IMR-90 (cell line): ENCODE measurements around the gene NOVA2. TPM values are rescaled to one million over a fixed set of nuclear protein-coding genes. Genes with fewer than 3 reads are reported as not detected.
A peak's percentile ranks its signal among the peaks of the same experiment; 100 is the strongest.

ENCODE experiments used
- ATAC-seq: fragments of 200-7000 bp; cut with Tn5 transposase; 2 replicates; pipeline ENCODE4 v1.9.1; 2020; ENCODE audit warnings: low read depth, mild to moderate bottlenecking, moderate library complexity
- BruUV-seq: library from RNA; stranded (reverse); fragments of 400-500 nt; replicated peaks from 2 replicates; lab custom pipeline; 2021; lab: Mats Ljungman, UMichigan
- CTCF ChIA-PET: fragments of 300-600 bp; formaldehyde crosslinking; extraction: SDS; loops from one replicate; lab custom pipeline; 2021; ENCODE audit warnings: antibody characterized with exemption; lab: Yijun Ruan, JAX
- POLR2A ChIA-PET: fragments of 300-600 bp; sonication (Branson Sonifier 250); formaldehyde crosslinking; loops from one replicate; lab custom pipeline; 2022; ENCODE audit warnings: antibody characterized with exemption; ENCODE audit not compliant: unreplicated experiment; lab: Charles Lee
- DNase-seq: peaks from one replicate; pipeline ENCODE4 v3.0.0; 2013
- H2AFZ ChIP-seq: replicated peaks from 2 replicates; pipeline ENCODE3; 2013; ENCODE audit warnings: low read length, mild to moderate bottlenecking; ENCODE audit not compliant: poor library complexity
- H2AK5ac ChIP-seq: 2 replicates; pipeline ENCODE4 v1.6.1; 2013; ENCODE audit warnings: low read depth, low read length, inconsistent platforms
- H2AK9ac ChIP-seq: replicated peaks from 2 replicates; pipeline ENCODE3; 2013; ENCODE audit warnings: mild to moderate bottlenecking, low read depth, low read length, moderate library complexity; ENCODE audit not compliant: poor library complexity
- H2BK120ac ChIP-seq: 2 replicates; pipeline ENCODE4 v1.6.1; 2013; ENCODE audit warnings: low read depth, low read length, inconsistent platforms
- H2BK15ac ChIP-seq: 3 replicates; pipeline ENCODE4 v1.6.1; 2013; ENCODE audit warnings: low read depth, low read length, inconsistent platforms
- H2BK20ac ChIP-seq: 2 replicates; pipeline ENCODE4 v1.6.1; 2013; ENCODE audit warnings: low read depth, mild to moderate bottlenecking, inconsistent platforms, low read length, moderate library complexity
- H2BK5ac ChIP-seq: 2 replicates; pipeline ENCODE4 v1.6.1; 2013; ENCODE audit warnings: mild to moderate bottlenecking, low read depth, low read length, inconsistent platforms; ENCODE audit not compliant: poor library complexity, severe bottlenecking
- H3K14ac ChIP-seq: replicated peaks from 2 replicates; pipeline ENCODE4 v1.6.1; 2013; ENCODE audit warnings: low read depth, low read length, inconsistent platforms
- H3K18ac ChIP-seq: 2 replicates; pipeline ENCODE4 v1.6.1; 2013; ENCODE audit warnings: low read depth, low read length, control low read depth
- H3K23ac ChIP-seq: 2 replicates; pipeline ENCODE4 v1.6.1; 2013; ENCODE audit warnings: low read depth, low read length, inconsistent platforms
- H3K27ac ChIP-seq: 2 replicates; pipeline ENCODE4 v1.5.1; 2013; ENCODE audit warnings: mild to moderate bottlenecking, control low read depth, low read length; ENCODE audit not compliant: insufficient read depth
- H3K27me3 ChIP-seq: 2 replicates; pipeline ENCODE4 v1.6.1; 2013; ENCODE audit warnings: low read length; ENCODE audit not compliant: control insufficient read depth, insufficient read depth
- H3K36me3 ChIP-seq: 2 replicates; pipeline ENCODE4 v1.6.1; 2013; ENCODE audit warnings: low read length, mixed read lengths; ENCODE audit not compliant: control insufficient read depth, insufficient read depth
- H3K4ac ChIP-seq: 2 replicates; pipeline ENCODE4 v1.6.1; 2013; ENCODE audit warnings: low read depth, low read length, inconsistent platforms
- H3K4me1 ChIP-seq: 2 replicates; pipeline ENCODE4 v1.6.1; 2013; ENCODE audit warnings: low read length, mixed read lengths; ENCODE audit not compliant: control insufficient read depth, insufficient read depth
- H3K4me2 ChIP-seq: 2 replicates; pipeline ENCODE4 v1.6.1; 2013; ENCODE audit warnings: low read depth, mild to moderate bottlenecking, control low read depth, low read length, moderate library complexity
- H3K4me3 ChIP-seq: 2 replicates; pipeline ENCODE4 v1.5.1; 2013; ENCODE audit warnings: low read depth, mild to moderate bottlenecking, control low read depth, low read length, moderate library complexity; ENCODE audit not compliant: insufficient read depth
- H3K56ac ChIP-seq: 2 replicates; pipeline ENCODE4 v1.6.1; 2013; ENCODE audit warnings: low read length, inconsistent platforms; ENCODE audit not compliant: insufficient read depth; ENCODE audit errors: extremely low read depth
- H3K79me1 ChIP-seq, 2 experiments: 2 replicates each; pipeline ENCODE4 v1.6.1; 2013; ENCODE audit warnings: low read length in 2 of 2, inconsistent platforms in 1 of 2, low read depth in 1 of 2
- H3K9ac ChIP-seq: 2 replicates; pipeline ENCODE4 v1.6.1; 2013; ENCODE audit warnings: low read depth, low read length, control low read depth
- H3K9me1 ChIP-seq: 2 replicates; pipeline ENCODE4 v1.6.1; 2013; ENCODE audit warnings: low read length, inconsistent platforms; ENCODE audit not compliant: insufficient read depth
- H3K9me3 ChIP-seq: 2 replicates; pipeline ENCODE4 v1.6.1; 2013; ENCODE audit warnings: low read length; ENCODE audit not compliant: control insufficient read depth, insufficient read depth
- H4K20me1 ChIP-seq: 2 replicates; pipeline ENCODE4 v1.6.1; 2013; ENCODE audit warnings: low read length, inconsistent platforms; ENCODE audit not compliant: insufficient read depth
- H4K5ac ChIP-seq: 2 replicates; pipeline ENCODE4 v1.6.1; 2013; ENCODE audit warnings: mild to moderate bottlenecking, low read depth, low read length, control low read depth
- H4K8ac ChIP-seq, 2 experiments: 2 replicates each; pipeline ENCODE4 v1.6.1; 2013; ENCODE audit warnings: low read depth in 2 of 2, low read length in 2 of 2, control low read depth in 1 of 2, inconsistent platforms in 1 of 2
- H4K91ac ChIP-seq: 2 replicates; pipeline ENCODE4 v1.6.1; 2013; ENCODE audit warnings: low read depth, low read length, inconsistent platforms; ENCODE audit not compliant: insufficient read depth
- BHLHE40 ChIP-seq: fragments of 150-350 bp; IDR thresholded peaks from 2 replicates; pipeline ENCODE4 v1.6.1; 2016; ENCODE audit warnings: mild to moderate bottlenecking, low read depth, low read length
- CEBPB ChIP-seq: IDR thresholded peaks from 2 replicates; pipeline ENCODE4 v1.6.1; 2012; ENCODE audit warnings: low read depth, low read length, improper control_type of control experiment
- CHD1 ChIP-seq: IDR thresholded peaks from 2 replicates; pipeline ENCODE4 v1.6.1; 2012; ENCODE audit warnings: low read depth, low read length, improper control_type of control experiment
- FOS ChIP-seq: fragments of 150-350 bp; IDR thresholded peaks from 2 replicates; pipeline ENCODE4 v1.6.1; 2016; ENCODE audit warnings: low read depth, low read length
- MAFK ChIP-seq: IDR thresholded peaks from 2 replicates; pipeline ENCODE4 v1.6.1; 2012; ENCODE audit warnings: low read depth, low read length, improper control_type of control experiment
- MAZ ChIP-seq: IDR thresholded peaks from 2 replicates; pipeline ENCODE4 v1.6.1; 2012; ENCODE audit warnings: low read depth, mild to moderate bottlenecking, low read length, improper control_type of control experiment, moderate library complexity, borderline replicate concordance
- MXI1 ChIP-seq: IDR thresholded peaks from 2 replicates; pipeline ENCODE4 v1.6.1; 2012; ENCODE audit warnings: low read depth, mild to moderate bottlenecking, low read length, moderate library complexity, borderline replicate concordance
- NFE2L2 ChIP-seq: fragments of 150-350 bp; IDR thresholded peaks from 2 replicates; pipeline ENCODE4 v1.6.1; 2016; ENCODE audit warnings: low read depth, mild to moderate bottlenecking, low read length
- POLR2A ChIP-seq: IDR thresholded peaks from 2 replicates; pipeline ENCODE4 v1.6.1; 2012; ENCODE audit warnings: mild to moderate bottlenecking, low read depth, low read length
- RAD21 ChIP-seq: IDR thresholded peaks from 2 replicates; pipeline ENCODE4 v1.6.1; 2012; ENCODE audit warnings: low read length, improper control_type of control experiment
- RCOR1 ChIP-seq: IDR thresholded peaks from 2 replicates; pipeline ENCODE4 v1.6.1; 2012; ENCODE audit warnings: mild to moderate bottlenecking, low read length, improper control_type of control experiment; ENCODE audit not compliant: insufficient replicate concordance
- RFX5 ChIP-seq: IDR thresholded peaks from 2 replicates; pipeline ENCODE4 v1.8.0; 2012; ENCODE audit warnings: low read depth, mild to moderate bottlenecking, low read length, moderate library complexity
- SMC3 ChIP-seq: fragments of 150-350 bp; IDR thresholded peaks from 2 replicates; pipeline ENCODE4 v1.6.1; 2016; ENCODE audit warnings: low read depth, mild to moderate bottlenecking, antibody characterized with exemption, low read length, moderate library complexity
- WGBS, 2 experiments: methylation state at CpG; one replicate each; pipeline versions ENCODE4 v1.1.5 to v1.1.7; 2013; ENCODE audit warnings: missing lambda C conversion rate in 2 of 2; ENCODE audit not compliant: insufficient read length in 1 of 2; ENCODE audit errors: extremely low coverage in 2 of 2; 5-methylcytosine and 5-hydroxymethylcytosine counted together
- dilution Hi-C: fragments of 300-500 bp; cut with HindIII; formaldehyde crosslinking; loops from one replicate; pipeline ENCODE4 v1.14.3; 2018; ENCODE audit warnings: low sequenced_read_pairs; ENCODE audit not compliant: unreplicated experiment
- in situ Hi-C: fragments of 300-500 bp; cut with MboI; formaldehyde crosslinking; loops from 3 replicates; pipeline ENCODE4 v1.14.3; 2019; ENCODE audit warnings: low sequenced_read_pairs, inconsistent platforms, mixed read lengths
- intact Hi-C: fragments of 100-400 bp; cut with micrococcal nuclease; formaldehyde crosslinking; loops from 2 replicates; pipeline ENCODE4 v1.10.0; 2022
- polyA plus RNA-seq, 3 experiments: library from polyadenylated mRNA; depleted of rRNA; stranded (reverse); fragments of >200 nt; gene quantifications; 2 replicates each; pipeline ENCODE4 v1.2.3, GENCODE V29; 2012; ENCODE audit warnings: low replicate concordance in 1 of 3
- total RNA-seq: library from RNA; depleted of rRNA; stranded (reverse); fragments of >200 nt; gene quantifications from 2 replicates; pipeline ENCODE4 v1.2.3, GENCODE V29; 2012
- TF ChIP-seq, protein P1 (sequence below): fragments of 150-350 bp; IDR thresholded peaks from 2 replicates; pipeline ENCODE4 v1.6.1; 2017; ENCODE audit warnings: mild to moderate bottlenecking, antibody characterized with exemption, low read length, low read depth
- TF ChIP-seq, protein P2 (sequence below): fragments of 150-350 bp; IDR thresholded peaks from 2 replicates; pipeline ENCODE4 v1.6.1; 2016; ENCODE audit warnings: low read depth, mild to moderate bottlenecking, low read length, moderate library complexity, borderline replicate concordance
- TF ChIP-seq, protein P3 (sequence below): conservative IDR thresholded peaks from 2 replicates; pipeline ENCODE4 v1.5.1; 2012; ENCODE audit warnings: mild to moderate bottlenecking, low read depth, low read length, improper control_type of control experiment

NOVA2 gene
- total and polyA plus RNA-seq, 2 of the 4 experiments (the other 2 are of a cell fraction): 0.03 TPM; not detected in 1

DNA sequence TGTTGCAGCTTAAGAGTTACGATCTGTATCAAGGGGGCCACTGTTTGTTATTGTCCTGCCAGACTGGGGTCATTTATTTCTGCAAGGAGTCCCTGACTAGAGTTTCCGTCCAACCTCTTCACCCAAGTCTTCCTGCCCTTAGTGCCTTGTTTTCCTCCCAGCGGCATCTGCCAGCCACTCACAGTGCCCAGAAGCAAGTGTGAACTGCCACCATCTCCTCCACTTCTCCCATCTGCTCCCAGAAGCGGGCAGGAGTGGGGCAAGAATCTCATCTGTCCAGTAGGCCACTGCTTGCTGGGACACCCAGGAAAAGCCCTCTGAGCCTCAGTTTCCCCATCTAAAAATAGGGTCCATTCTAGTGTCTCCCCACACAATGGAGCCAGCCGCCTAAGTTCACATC, 4.0 kb downstream of the NOVA2 start:
- WGBS, 2 experiments: 59% methylated on average over 3 of the region's 5 CpGs; no CpG with 5 or more reads in 1 of the 2 experiments
- POLR2A ChIA-PET: no interaction called here
- Histone ChIP-seq H2AFZ (no peak overlapping the region), H2BK15ac (no peak overlapping the region), H3K27ac (no peak overlapping the region), H4K91ac (no peak overlapping the region), H3K9ac (no peak overlapping the region), H3K9me1 (no peaks in the 10 kb centered on the region), H2AK5ac (no peak overlapping the region), H4K20me1 (no peaks in the 10 kb centered on the region), H3K4me3 (no peak overlapping the region), H3K79me1 (no peaks in the 10 kb centered on the region), H3K36me3 (no peaks in the 10 kb centered on the region), H4K8ac (no peak overlapping the region), H3K4me1 (no peaks in the 10 kb centered on the region), H2BK5ac (no peak overlapping the region), H3K56ac (no peak overlapping the region), H3K9me3 (peaks cover 4% of the 10 kb centered on the region; the same call in 1 of the 2 replicates), H2AK9ac (peak overlapping the region; percentile 65), H3K23ac (no peak overlapping the region), H3K14ac (no peak overlapping the region), H3K4ac (no peak overlapping the region), H3K27me3 (peaks cover 56% of the 10 kb centered on the region), H2BK20ac (no peak overlapping the region), H4K5ac (no peak overlapping the region), H3K4me2 (no peak overlapping the region), H3K18ac (no peak overlapping the region), H2BK120ac (no peak overlapping the region)
- CTCF ChIA-PET: interaction anchor here (0.6 kb wide), 1 partner anchor 20 kb away, joined by 3 read pairs; no protein-coding TSS in a partner anchor
- DNase-seq: no peak
- no peak for ATAC-seq
- intact Hi-C loops: no loop called here
- in situ Hi-C loops: no loop called here
- no TSS peak for BruUV-seq
- dilution Hi-C loops: no loop called here
- no peak for TF ChIP-seq CHD1
- no peak for TF ChIP-seq NFE2L2
- TF ChIP-seq RFX5: no peak
- TF ChIP-seq, protein P1, sequence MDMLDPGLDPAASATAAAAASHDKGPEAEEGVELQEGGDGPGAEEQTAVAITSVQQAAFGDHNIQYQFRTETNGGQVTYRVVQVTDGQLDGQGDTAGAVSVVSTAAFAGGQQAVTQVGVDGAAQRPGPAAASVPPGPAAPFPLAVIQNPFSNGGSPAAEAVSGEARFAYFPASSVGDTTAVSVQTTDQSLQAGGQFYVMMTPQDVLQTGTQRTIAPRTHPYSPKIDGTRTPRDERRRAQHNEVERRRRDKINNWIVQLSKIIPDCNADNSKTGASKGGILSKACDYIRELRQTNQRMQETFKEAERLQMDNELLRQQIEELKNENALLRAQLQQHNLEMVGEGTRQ: no peak
- TF ChIP-seq SMC3: no peak
- TF ChIP-seq RCOR1: no peak
- no peak for TF ChIP-seq CEBPB
- TF ChIP-seq RAD21: no peak
- TF ChIP-seq, protein P2, sequence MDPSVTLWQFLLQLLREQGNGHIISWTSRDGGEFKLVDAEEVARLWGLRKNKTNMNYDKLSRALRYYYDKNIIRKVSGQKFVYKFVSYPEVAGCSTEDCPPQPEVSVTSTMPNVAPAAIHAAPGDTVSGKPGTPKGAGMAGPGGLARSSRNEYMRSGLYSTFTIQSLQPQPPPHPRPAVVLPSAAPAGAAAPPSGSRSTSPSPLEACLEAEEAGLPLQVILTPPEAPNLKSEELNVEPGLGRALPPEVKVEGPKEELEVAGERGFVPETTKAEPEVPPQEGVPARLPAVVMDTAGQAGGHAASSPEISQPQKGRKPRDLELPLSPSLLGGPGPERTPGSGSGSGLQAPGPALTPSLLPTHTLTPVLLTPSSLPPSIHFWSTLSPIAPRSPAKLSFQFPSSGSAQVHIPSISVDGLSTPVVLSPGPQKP: no peak
- TF ChIP-seq POLR2A: no peak
- no peak for TF ChIP-seq FOS
- TF ChIP-seq, protein P3, sequence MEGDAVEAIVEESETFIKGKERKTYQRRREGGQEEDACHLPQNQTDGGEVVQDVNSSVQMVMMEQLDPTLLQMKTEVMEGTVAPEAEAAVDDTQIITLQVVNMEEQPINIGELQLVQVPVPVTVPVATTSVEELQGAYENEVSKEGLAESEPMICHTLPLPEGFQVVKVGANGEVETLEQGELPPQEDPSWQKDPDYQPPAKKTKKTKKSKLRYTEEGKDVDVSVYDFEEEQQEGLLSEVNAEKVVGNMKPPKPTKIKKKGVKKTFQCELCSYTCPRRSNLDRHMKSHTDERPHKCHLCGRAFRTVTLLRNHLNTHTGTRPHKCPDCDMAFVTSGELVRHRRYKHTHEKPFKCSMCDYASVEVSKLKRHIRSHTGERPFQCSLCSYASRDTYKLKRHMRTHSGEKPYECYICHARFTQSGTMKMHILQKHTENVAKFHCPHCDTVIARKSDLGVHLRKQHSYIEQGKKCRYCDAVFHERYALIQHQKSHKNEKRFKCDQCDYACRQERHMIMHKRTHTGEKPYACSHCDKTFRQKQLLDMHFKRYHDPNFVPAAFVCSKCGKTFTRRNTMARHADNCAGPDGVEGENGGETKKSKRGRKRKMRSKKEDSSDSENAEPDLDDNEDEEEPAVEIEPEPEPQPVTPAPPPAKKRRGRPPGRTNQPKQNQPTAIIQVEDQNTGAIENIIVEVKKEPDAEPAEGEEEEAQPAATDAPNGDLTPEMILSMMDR: no peak
- no peak for TF ChIP-seq MXI1
- TF ChIP-seq MAZ: no peak
- no peak for TF ChIP-seq BHLHE40
- no peak for TF ChIP-seq MAFK
